HG03025 (cell line): ENCODE measurements around the gene POLR3C.
"Not testable (repeated sequence)": the region's sequence is repeated elsewhere in the genome, so short reads cannot be mapped to it uniquely, and the experiment has no call there.

Experiments
- ATAC-seq: cut with Tn5 transposase; IDR thresholded peaks from one replicate; pipeline ENCODE4 v1.9.1; 2021; ENCODE audit warnings: mild to moderate bottlenecking, moderate library complexity; ENCODE audit not compliant: unreplicated experiment, low FRiP score

The POLR3C gene, protein sequence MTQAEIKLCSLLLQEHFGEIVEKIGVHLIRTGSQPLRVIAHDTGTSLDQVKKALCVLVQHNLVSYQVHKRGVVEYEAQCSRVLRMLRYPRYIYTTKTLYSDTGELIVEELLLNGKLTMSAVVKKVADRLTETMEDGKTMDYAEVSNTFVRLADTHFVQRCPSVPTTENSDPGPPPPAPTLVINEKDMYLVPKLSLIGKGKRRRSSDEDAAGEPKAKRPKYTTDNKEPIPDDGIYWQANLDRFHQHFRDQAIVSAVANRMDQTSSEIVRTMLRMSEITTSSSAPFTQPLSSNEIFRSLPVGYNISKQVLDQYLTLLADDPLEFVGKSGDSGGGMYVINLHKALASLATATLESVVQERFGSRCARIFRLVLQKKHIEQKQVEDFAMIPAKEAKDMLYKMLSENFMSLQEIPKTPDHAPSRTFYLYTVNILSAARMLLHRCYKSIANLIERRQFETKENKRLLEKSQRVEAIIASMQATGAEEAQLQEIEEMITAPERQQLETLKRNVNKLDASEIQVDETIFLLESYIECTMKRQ

DNA sequence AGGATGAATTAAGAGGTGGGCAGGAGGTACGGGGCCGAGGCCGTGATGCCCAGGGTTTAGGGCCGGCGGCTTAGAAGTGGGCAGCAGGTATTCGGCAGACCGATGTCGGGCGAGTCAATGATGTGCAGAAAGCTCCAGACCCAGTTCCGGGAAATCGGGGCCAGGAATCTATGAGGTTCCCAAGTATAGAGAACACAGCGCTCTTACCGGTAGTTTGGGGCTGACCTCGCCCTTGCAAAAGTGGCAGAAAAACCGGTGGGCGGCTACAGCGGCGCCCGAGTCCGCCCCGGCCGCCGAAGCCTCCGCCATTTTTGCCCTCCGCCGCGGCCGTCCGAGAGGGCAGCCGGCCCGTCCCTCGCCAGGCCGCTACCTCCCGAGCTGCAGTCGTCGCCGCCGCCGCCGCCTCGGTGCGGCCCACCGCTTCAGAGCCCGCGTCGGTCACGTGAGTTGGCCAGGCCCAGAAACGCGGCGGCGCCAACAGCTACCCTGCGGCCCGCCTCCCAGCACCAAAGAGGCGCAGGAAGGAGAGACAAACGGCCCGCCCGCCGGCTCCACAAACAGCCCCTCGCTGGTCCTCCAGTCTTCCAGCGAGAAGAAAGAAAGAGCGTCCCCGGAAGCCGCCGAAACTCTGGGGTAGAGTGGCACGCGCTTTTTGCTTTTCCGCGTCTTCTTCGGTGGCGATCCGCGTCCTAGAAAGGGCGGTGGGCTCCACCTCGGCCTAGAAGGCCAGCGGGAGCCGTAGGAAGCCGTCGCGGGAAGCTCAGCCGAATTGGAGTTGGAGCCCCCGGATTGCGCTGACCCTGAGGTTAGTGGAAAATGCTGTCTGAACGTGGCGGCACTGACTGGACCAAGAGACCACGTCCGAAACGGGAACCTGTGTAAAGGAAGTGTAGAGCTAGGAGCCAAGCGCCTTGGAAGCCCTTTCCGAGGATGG lies at the start of gene POLR3C, which contains the start of gene RNF115:
POLR3C (plus strand) TSS at position 636 of the 934 bp plus-strand sequence. CDS start 1,577 bp downstream, outside the sequence.
RNF115 (minus strand) TSS at position 531 of the 934 bp plus-strand sequence; CDS start at position 309, 222 bp downstream.
- peak; percentile 82 for ATAC-seq

GRCh38 chr1:145777357-145778145 lies 46.4 kb upstream of the POLR3C start:
- no peak for ATAC-seq

DNA sequence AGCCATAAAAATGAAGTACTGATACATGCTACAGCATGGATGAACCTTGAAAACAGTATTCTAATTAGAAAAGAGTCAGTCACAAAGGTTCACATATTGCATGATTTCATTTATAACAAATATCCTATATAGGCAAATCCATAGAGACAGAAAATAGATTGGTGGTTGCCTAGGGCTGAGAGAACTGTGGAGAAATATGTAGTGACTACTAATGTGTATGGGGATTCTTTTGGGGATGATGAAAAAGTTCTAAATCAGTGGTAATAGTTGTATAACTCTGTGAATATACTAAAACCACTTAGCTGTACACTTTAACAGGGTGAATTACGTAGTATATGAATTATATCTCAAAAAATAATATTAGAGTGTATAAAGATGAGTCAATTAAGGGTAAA lies 45.9 kb upstream of the POLR3C start:
- no peak for ATAC-seq

GRCh38 chr1:145782272-145783099 lies 41.5 kb upstream of the POLR3C start:
- no peak for ATAC-seq

- ATAC-seq, result no peak
These were observed 39.6 kb upstream of the POLR3C start for GRCh38 chr1:145784409-145784808.

- no peak for ATAC-seq
These were observed 38.5 kb upstream of the POLR3C start for GRCh38 chr1:145785547-145785946.

DNA sequence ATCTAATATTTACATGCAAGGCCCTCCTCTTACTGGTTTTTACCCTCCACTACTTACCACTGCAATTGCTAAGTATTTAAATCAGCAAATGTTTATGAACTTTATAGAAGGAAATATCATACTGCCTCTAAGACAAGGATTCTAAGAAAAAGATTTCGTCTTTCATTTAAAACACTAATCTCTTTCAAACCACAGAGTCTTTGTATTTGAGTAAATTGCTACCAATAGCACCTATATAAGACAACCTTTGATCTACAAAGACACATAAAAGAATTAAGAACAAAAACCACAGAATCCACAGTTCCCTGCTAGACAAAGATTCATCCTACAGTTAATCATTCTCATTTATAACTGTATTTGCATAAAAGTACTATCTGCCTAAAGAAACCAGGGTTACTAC lies 37.7 kb upstream of the POLR3C start:
- no peak for ATAC-seq

DNA sequence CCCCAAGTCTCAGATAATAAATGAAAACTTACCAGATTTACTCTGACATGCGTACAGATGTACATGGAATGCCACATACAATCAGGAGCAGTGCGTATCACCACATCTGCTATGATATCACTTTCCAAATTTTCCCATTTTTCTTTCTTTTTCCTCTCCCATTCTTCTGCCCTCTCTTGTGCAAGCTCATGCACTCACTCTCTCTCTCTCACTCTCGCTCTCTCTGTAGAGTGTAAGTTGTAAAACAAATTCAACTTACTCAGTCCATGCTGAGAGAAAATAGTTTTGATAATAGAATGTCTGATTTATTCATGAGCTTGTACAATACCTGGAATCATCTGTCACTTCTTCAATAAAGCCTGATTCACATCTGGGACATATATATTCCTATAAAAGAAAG lies 35.4 kb upstream of the POLR3C start:
- ATAC-seq, result no peak

DNA sequence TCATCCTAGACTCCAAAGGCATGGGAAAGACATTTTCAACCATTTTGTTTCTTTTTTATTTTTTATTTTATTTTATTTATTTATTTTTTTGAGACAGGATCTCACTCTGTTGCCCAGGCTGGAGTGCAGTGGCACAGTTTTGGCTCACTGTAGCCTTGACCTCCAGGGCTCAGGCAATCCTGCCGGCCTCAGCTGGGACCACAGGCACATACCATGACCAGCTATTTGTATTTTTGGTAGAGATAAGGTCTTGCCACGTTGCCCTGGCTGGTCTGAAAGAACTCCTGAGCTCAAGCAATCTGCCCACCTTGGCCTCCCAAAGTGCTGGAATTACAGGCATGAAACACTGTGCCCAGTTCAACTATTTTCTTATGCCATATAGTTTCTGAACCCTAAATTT lies 32.1 kb upstream of the POLR3C start:
- not testable (repeated sequence) for ATAC-seq

DNA sequence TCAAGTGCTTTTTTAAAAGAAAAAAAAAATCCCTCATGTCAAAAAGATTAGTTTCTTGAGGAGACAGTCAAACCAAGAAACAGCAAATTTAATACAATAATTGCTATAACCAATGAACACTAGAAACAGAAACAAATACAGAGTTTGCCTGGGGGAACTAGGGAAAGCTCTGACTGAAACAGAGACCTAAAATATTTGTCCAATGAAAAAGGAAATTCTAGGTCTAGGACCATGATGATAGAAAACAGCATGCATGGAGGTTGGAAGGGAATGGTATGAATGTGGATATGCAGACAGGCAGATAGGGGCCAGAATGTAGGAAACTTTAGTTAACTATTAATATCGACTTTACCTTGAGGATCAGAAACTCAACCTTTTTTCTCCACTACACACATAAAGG lies 31.5 kb upstream of the POLR3C start:
- no peak for ATAC-seq

- ATAC-seq, result no peak
These were observed 28.6 kb upstream of the POLR3C start for GRCh38 chr1:145795257-145795881.

- ATAC-seq, result no peak
These were observed 27.2 kb upstream of the POLR3C start for GRCh38 chr1:145796753-145797152.

- no peak for ATAC-seq
These were observed 24.2 kb upstream of the POLR3C start for GRCh38 chr1:145799806-145800205.

- no peak for ATAC-seq
These were observed 19.6 kb upstream of the POLR3C start for GRCh38 chr1:145804235-145805045.

- ATAC-seq, result no peak
These were observed 18.9 kb upstream of the POLR3C start for GRCh38 chr1:145805057-145805456.

DNA sequence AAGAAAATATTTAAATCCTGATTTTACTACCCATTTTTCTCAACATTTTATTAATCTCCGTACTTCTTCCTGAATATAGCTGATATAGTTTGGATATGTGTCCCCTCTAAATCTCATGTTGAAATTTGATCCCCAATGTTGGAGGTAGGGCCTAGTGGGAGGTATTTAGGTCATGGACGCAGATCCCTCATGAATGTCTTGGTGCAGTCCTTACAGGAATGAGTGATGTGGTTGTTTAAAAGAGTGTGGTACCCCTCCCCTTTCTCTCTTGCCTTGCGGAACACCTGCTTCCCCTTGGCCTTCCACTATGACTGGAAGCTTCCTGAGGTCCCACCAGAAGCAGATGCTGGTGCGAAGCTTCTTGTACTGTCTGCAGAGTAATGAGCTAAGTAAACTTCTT lies 17.6 kb upstream of the POLR3C start:
- ATAC-seq, result no peak

DNA sequence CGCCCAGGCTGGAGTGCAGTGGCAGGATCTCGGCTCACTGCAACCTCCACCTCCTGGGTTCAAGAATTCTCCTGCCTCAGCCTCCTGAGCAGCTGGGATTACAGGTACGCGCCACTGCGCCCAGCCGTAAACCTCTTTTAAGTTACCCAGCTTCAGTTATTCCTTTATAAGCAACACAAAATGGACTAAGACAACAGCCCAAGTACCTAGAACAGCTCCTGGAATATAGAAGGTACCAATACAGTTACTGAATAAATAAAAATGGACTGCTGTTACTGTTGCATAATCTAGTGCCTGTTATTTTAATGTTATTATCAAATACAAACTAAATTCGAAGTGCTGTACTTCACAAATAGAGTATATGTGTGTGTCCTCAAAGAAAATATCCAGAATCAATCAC lies 17.2 kb upstream of the POLR3C start:
- no peak for ATAC-seq
